GM12878 (cell line): ENCODE data around the gene MPIG6B. TPM values are rescaled to one million over a fixed set of nuclear protein-coding genes. Genes with fewer than 3 reads are reported as not detected.

Experiments used
- CBX5 ChIP-seq: sonication (generic); IDR thresholded peaks from 2 replicates; pipeline ENCODE4 v1.6.1; 2016; ENCODE audit warnings: low read depth, moderate library complexity, mild to moderate bottlenecking, inconsistent platforms
- CHD4 ChIP-seq: fragments of 200-600 bp; sonication (generic); IDR thresholded peaks from 2 replicates; pipeline ENCODE4 v1.6.1; 2016; ENCODE audit warnings: mild to moderate bottlenecking
- CREM ChIP-seq: IDR thresholded peaks from 2 replicates; pipeline ENCODE4 v1.6.1; 2014; ENCODE audit warnings: antibody characterized with exemption, low read depth
- FOXM1 ChIP-seq: IDR thresholded peaks from 2 replicates; pipeline ENCODE4 v1.6.1; 2012; ENCODE audit warnings: low read depth, mild to moderate bottlenecking, inconsistent platforms, low read length, moderate library complexity
- GABPA ChIP-seq: IDR thresholded peaks from 2 replicates; pipeline ENCODE4 v1.6.1; 2014; ENCODE audit warnings: antibody characterized with exemption, low read depth, mild to moderate bottlenecking, inconsistent platforms
- JUND ChIP-seq: IDR thresholded peaks from 2 replicates; pipeline ENCODE4 v1.6.1; 2012; ENCODE audit warnings: low read depth, mild to moderate bottlenecking, low read length, improper control_type of control experiment, moderate library complexity
- MLLT1 ChIP-seq: fragments of 450-650 bp; IDR thresholded peaks from 2 replicates; pipeline ENCODE4 v1.6.1; 2016; ENCODE audit warnings: mild to moderate bottlenecking
- MTA3 ChIP-seq: IDR thresholded peaks from 2 replicates; pipeline ENCODE4 v1.6.1; 2012; ENCODE audit warnings: low read length, inconsistent platforms, borderline replicate concordance
- NFIC ChIP-seq: IDR thresholded peaks from 2 replicates; pipeline ENCODE4 v1.6.1; 2012; ENCODE audit warnings: low read depth, mild to moderate bottlenecking, inconsistent platforms, low read length, moderate library complexity
- PKNOX1 ChIP-seq: fragments of 450-650 bp; IDR thresholded peaks from 2 replicates; pipeline ENCODE4 v1.6.1; 2016; ENCODE audit warnings: mild to moderate bottlenecking
- POLR2A ChIP-seq: IDR thresholded peaks from 2 replicates; pipeline ENCODE4 v1.6.1; 2011; ENCODE audit warnings: low read depth, mild to moderate bottlenecking, low read length
- POU2F2 ChIP-seq: IDR thresholded peaks from 3 replicates; pipeline ENCODE4 v1.6.1; 2011; ENCODE audit warnings: low read depth, mild to moderate bottlenecking, low read length, borderline replicate concordance
- RAD51 ChIP-seq: fragments of 450-650 bp; IDR thresholded peaks from 2 replicates; pipeline ENCODE4 v1.6.1; 2016; ENCODE audit warnings: moderate library complexity, mild to moderate bottlenecking, inconsistent platforms
- RFX5 ChIP-seq: IDR thresholded peaks from 2 replicates; pipeline ENCODE4 v1.6.1; 2011; ENCODE audit warnings: low read depth, low read length, improper control_type of control experiment
- RUNX3 ChIP-seq: IDR thresholded peaks from 2 replicates; pipeline ENCODE4 v1.6.1; 2012; ENCODE audit warnings: low read length, inconsistent platforms
- SMARCA5 ChIP-seq: fragments of 450-650 bp; IDR thresholded peaks from 2 replicates; pipeline ENCODE4 v1.6.1; 2017; ENCODE audit warnings: mild to moderate bottlenecking
- TARDBP ChIP-seq: IDR thresholded peaks from 2 replicates; pipeline ENCODE4 v1.6.1; 2016; ENCODE audit warnings: borderline replicate concordance
- TCF7 ChIP-seq: IDR thresholded peaks from 2 replicates; pipeline ENCODE4 v1.6.1; 2014; ENCODE audit warnings: antibody characterized with exemption, borderline replicate concordance
- USF1 ChIP-seq: IDR thresholded peaks from 2 replicates; pipeline ENCODE4 v1.6.1; 2011; ENCODE audit warnings: borderline replicate concordance, low read depth, mild to moderate bottlenecking, moderate library complexity, mixed read lengths, low read length; ENCODE audit not compliant: insufficient read depth; ENCODE audit errors: extremely low read length
- USF2 ChIP-seq: IDR thresholded peaks from 2 replicates; pipeline ENCODE4 v1.6.1; 2011; ENCODE audit warnings: low read depth, low read length, improper control_type of control experiment, borderline replicate concordance
- ZBTB40 ChIP-seq: fragments of 450-650 bp; IDR thresholded peaks from 2 replicates; pipeline ENCODE4 v1.6.1; 2016; ENCODE audit warnings: mild to moderate bottlenecking, moderate library complexity, borderline replicate concordance
- ZNF274 ChIP-seq: IDR thresholded peaks from one replicate; pipeline ENCODE4 v1.8.0; 2011; ENCODE audit not compliant: insufficient read length, insufficient read depth
- polyA plus RNA-seq, 11 experiments: library from polyadenylated mRNA; depleted of rRNA in 4 of 11; unstranded in 6 of 11; stranded (reverse) in 5 of 11; fragments of >200 nt; fragmentation: Nextera tagmentation in 4 of 11; fragmentation: Illumina TruSeq in 1 of 11; extraction: Ambion mirVana in 4 of 11; extraction: Trizol in 1 of 11; gene quantifications; 1 replicate in 1 of 11; 2 replicates in 10 of 11; pipeline versions ENCODE4 v1.2.1 to v1.2.3, GENCODE V29; 2011 to 2016; ENCODE audit warnings: inconsistent platforms in 2 of 11, missing spikeins in 2 of 11, low read depth in 1 of 11
- total RNA-seq, 4 experiments: library from RNA; depleted of rRNA in 3 of 4; stranded (reverse); fragments of >200 nt in 3 of 4; fragmentation: Illumina TruSeq in 1 of 4; extraction: Trizol in 1 of 4; gene quantifications; 2 replicates each; pipeline versions ENCODE4 v1.2.1 to v1.2.3, GENCODE V29; 2013 to 2021

Gene MPIG6B
- total and polyA plus RNA-seq, 10 of the 15 experiments (the other 5 are each of a cell fraction or from before 2014, with no cell fraction given): not detected

DNA sequence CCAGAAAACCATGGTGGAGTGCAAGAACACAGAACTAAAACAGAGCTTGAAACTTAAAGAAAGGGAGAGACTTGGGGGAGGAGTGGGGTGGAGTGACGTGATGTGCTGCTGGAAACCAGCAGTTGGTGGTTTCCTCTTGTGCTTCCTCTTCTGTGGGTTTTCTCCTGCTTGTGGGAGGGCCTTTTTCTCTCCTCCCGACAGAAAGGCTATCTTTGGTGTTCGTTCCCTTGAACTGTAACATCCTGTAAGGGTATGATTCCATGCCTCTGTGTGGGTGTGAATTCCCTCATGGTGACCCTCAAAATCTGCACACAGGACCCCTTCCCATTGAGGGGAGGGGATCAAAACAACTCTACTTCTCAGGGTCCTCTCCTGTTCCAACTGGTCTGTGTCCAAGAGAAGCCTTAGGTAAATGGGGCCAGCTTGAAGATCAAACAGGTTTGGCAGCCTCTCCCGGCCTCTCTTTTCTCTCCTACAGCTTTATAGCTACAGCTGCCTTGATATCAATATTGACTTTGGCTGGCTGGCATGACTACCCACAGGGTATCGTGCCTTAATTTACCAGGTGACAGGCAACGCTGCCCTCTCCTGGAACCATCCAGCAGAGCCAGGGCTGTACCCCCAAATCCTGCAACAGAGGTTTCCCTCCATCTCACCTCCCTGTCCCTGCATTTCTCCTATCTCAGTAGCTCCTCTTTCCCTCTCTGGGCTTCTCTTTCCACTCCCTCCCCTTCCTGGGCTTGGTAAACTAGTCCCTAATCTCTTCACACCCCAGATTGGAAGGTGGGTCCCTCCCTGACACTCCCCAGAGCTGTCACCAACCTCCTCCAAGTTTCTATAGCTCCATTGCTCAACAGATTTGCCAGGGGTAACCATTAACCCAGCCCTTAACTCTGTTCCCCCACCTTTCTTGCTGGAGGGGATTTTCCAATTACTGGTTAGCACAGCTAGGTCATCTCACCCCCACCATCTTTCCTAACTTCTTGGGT is 15.1 kb downstream of the MPIG6B start (continued):
- TF ChIP-seq ZBTB40 (no peak), RFX5 (no peak), NFIC (no peak), RUNX3 (no peak), FOXM1 (no peak), PKNOX1 (peak; percentile 48; the same call in 1 of the 2 replicates), TCF7 (no peak), POLR2A (peak; percentile 50), CHD4 (no peak), ZNF274 (no peak), CBX5 (no peak), USF2 (no peak), POU2F2 (no peak), GABPA (no peak), JUND (no peak), TARDBP (no peak), MLLT1 (peak; percentile 66; the same call in 1 of the 2 replicates), USF1 (no peak), RAD51 (no peak; the same call in 1 of the 2 replicates), CREM (peak; percentile 82), SMARCA5 (peak; percentile 84), MTA3 (no peak)
